HepG2 (cell line): Measurements from ENCODE around the gene OVCA2. TPM values are rescaled to one million over a fixed set of nuclear protein-coding genes. Genes with fewer than 3 reads are reported as not detected.
A peak's percentile ranks its signal among the peaks of the same experiment; 100 is the strongest.

ENCODE experiments used
- DPF2 ChIP-seq: sonication (generic); formaldehyde crosslinking; IDR thresholded peaks from 2 replicates; pipeline ENCODE4 v1.4.0; 2020; ENCODE audit warnings: mild to moderate bottlenecking, low read depth, missing genetic modification reagents, borderline replicate concordance
- EP300 ChIP-seq, 3 experiments: sonication (generic) in 1 of 3; formaldehyde crosslinking in 1 of 3; IDR thresholded peaks; 2 replicates each; pipeline versions ENCODE4 v1.5.1 to v1.6.1; 2011 to 2020; ENCODE audit warnings: low read depth in 2 of 3, low read length in 2 of 3, borderline replicate concordance in 1 of 3, improper control_type of control experiment in 1 of 3, mild to moderate bottlenecking in 1 of 3, missing genetic modification reagents in 1 of 3, moderate library complexity in 1 of 3
- GFI1 ChIP-seq: sonication (generic); formaldehyde crosslinking; IDR thresholded peaks from 2 replicates; pipeline ENCODE4 v1.5.0; 2020; ENCODE audit warnings: missing genetic modification reagents, mild to moderate bottlenecking, borderline replicate concordance
- GTF3A ChIP-seq: sonication (generic); formaldehyde crosslinking; conservative IDR thresholded peaks from 2 replicates; pipeline ENCODE4 v1.4.0; 2020; ENCODE audit warnings: mild to moderate bottlenecking, missing genetic modification reagents
- HNF4G ChIP-seq, 2 experiments: sonication (generic) in 1 of 2; formaldehyde crosslinking in 1 of 2; IDR thresholded peaks; 2 replicates each; pipeline versions ENCODE4 v1.4.0 to v1.6.1; 2011 to 2020; ENCODE audit warnings: borderline replicate concordance in 2 of 2, low read depth in 2 of 2, mild to moderate bottlenecking in 2 of 2, low read length in 1 of 2, missing genetic modification reagents in 1 of 2, moderate library complexity in 1 of 2
- ISL2 ChIP-seq: sonication (generic); formaldehyde crosslinking; IDR thresholded peaks from 2 replicates; pipeline ENCODE4 v1.5.0; 2020; ENCODE audit warnings: missing genetic modification reagents
- LCORL ChIP-seq, 2 experiments: fragments of 450-650 bp in 1 of 2; sonication (generic) in 1 of 2; formaldehyde crosslinking in 1 of 2; IDR thresholded peaks; 2 replicates each; pipeline versions ENCODE4 v1.5.0 to v1.6.1; 2017 to 2020; ENCODE audit warnings: antibody characterized with exemption in 1 of 2, missing genetic modification reagents in 1 of 2
- MYC ChIP-seq: sonication (generic); formaldehyde crosslinking; IDR thresholded peaks from 2 replicates; pipeline ENCODE4 v1.9.0; 2021; ENCODE audit warnings: missing genetic modification reagents, borderline replicate concordance
- NONO ChIP-seq, 2 experiments: fragments of 450-650 bp in 1 of 2; sonication (generic) in 1 of 2; formaldehyde crosslinking in 1 of 2; IDR thresholded peaks in 1 of 2; conservative IDR thresholded peaks in 1 of 2; 2 replicates each; pipeline versions ENCODE4 v1.6.1 to v1.8.0; 2017 to 2022; ENCODE audit warnings: mild to moderate bottlenecking in 1 of 2, missing genetic modification reagents in 1 of 2, moderate library complexity in 1 of 2
- PCBP2 ChIP-seq: fragments of 200-400 bp; formaldehyde crosslinking; optimal IDR thresholded peaks from 2 replicates; pipeline ENCODE3; 2018; ENCODE audit warnings: low read length, low read depth; ENCODE audit not compliant: poor library complexity, severe bottlenecking
- POLR2A ChIP-seq, 2 experiments: IDR thresholded peaks; 2 replicates each; pipeline ENCODE4 v1.6.1; 2011; ENCODE audit warnings: low read depth in 2 of 2, low read length in 2 of 2, mild to moderate bottlenecking in 1 of 2, moderate library complexity in 1 of 2; ENCODE audit not compliant: insufficient read depth in 1 of 2
- RAD21 ChIP-seq: fragments of 450-650 bp; formaldehyde crosslinking; IDR thresholded peaks from 2 replicates; pipeline ENCODE4 v1.5.0; 2020; ENCODE audit warnings: mild to moderate bottlenecking
- ZFX ChIP-seq: sonication (generic); formaldehyde crosslinking; IDR thresholded peaks from 2 replicates; pipeline ENCODE4 v1.4.0; 2020; ENCODE audit warnings: mild to moderate bottlenecking, low read depth, missing genetic modification reagents, moderate library complexity
- ZNF33A ChIP-seq: sonication (generic); formaldehyde crosslinking; IDR thresholded peaks from 2 replicates; pipeline ENCODE4 v1.5.1; 2020; ENCODE audit warnings: missing genetic modification reagents, mild to moderate bottlenecking, moderate library complexity, borderline replicate concordance
- ZNF350 ChIP-seq: sonication (generic); formaldehyde crosslinking; IDR thresholded peaks from 2 replicates; pipeline ENCODE4 v1.4.0; 2020; ENCODE audit warnings: mild to moderate bottlenecking, low read depth, missing genetic modification reagents, borderline replicate concordance
- ZNF501 ChIP-seq: sonication (generic); formaldehyde crosslinking; IDR thresholded peaks from 2 replicates; pipeline ENCODE4 v1.5.1; 2020; ENCODE audit warnings: mild to moderate bottlenecking, moderate library complexity, missing genetic modification reagents
- ZNF629 ChIP-seq: sonication (generic); formaldehyde crosslinking; conservative IDR thresholded peaks from 2 replicates; pipeline ENCODE4 v1.5.0; 2020; ENCODE audit warnings: missing genetic modification reagents
- ZNF746 ChIP-seq: sonication (generic); formaldehyde crosslinking; IDR thresholded peaks from 2 replicates; pipeline ENCODE4 v1.8.0; 2022; ENCODE audit warnings: mild to moderate bottlenecking, missing genetic modification reagents
- ZNF777 ChIP-seq: sonication (generic); formaldehyde crosslinking; IDR thresholded peaks from 2 replicates; pipeline ENCODE4 v1.4.0; 2020; ENCODE audit warnings: missing genetic modification reagents
- polyA plus RNA-seq, 8 experiments: library from polyadenylated mRNA; depleted of rRNA in 3 of 8; stranded (reverse) in 7 of 8; unstranded in 1 of 8; fragments of >200 nt; fragmentation: Illumina TruSeq in 4 of 8; extraction: Trizol in 4 of 8; gene quantifications; 2 replicates each; pipeline versions ENCODE4 v1.2.1 to v1.2.3, GENCODE V29; 2011 to 2016; ENCODE audit warnings: low read depth in 4 of 8, missing spikeins in 1 of 8, mixed read lengths in 1 of 8; ENCODE audit not compliant: insufficient read depth in 1 of 8
- total RNA-seq, 5 experiments: library from RNA; depleted of rRNA; stranded (reverse); fragments of >200 nt; fragmentation: Illumina TruSeq; extraction: Trizol; gene quantifications; 2 replicates each; pipeline ENCODE4 v1.2.3, GENCODE V29; 2016; ENCODE audit warnings: low read depth in 1 of 5
- TF ChIP-seq, protein P1 (sequence below): sonication (generic); formaldehyde crosslinking; IDR thresholded peaks from 2 replicates; pipeline ENCODE4 v1.5.1; 2020; ENCODE audit warnings: missing genetic modification reagents, mild to moderate bottlenecking, borderline replicate concordance
- TF ChIP-seq, protein P2 (sequence below): IDR thresholded peaks from 2 replicates; pipeline ENCODE4 v1.6.1; 2016
- TF ChIP-seq, protein P3 (sequence below): IDR thresholded peaks from 2 replicates; pipeline ENCODE4 v1.6.1; 2016

Gene OVCA2
- total and polyA plus RNA-seq, 2 of the 13 experiments (the other 11 are each of a cell fraction or from before 2014, with no cell fraction given) = 23.7 to 28.2 TPM

DNA sequence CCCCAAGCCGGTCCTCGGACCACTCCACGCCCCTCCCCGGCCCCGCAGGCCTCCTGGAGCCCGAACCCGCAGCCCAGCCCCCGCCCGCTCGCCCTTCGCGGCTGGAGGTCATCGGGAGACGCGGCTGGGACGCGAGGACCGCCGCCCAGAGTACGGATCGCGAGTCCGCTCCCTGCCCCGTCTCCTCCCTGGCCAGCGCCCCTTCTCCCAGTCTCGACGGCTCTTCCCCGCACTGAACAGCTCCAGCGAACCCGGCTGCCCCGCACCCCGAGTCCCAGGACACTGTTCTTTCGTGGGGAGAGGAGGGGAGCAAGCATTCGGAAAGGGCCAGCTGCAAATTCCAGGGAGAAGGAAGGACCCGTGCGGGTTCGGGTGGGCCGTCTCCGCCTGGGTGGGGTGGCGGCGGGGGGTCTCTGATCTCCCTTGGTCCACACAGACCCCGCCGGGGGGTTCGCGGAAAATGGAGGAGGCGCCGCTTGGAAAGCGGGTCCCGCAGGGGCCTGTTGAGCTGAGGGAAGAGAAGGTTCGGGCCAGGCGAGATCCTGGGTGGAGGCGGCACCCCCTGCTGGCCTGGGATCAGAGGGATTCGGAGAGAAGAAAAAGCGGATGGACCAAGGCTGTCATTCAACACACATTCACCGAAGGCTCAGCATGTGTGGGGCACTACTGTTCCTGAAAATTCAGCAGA, 16.1 kb upstream of the OVCA2 start (continued):
- no peak for TF ChIP-seq GFI1 (CRISPR knock-in tag)
- TF ChIP-seq DPF2 (CRISPR knock-in tag) = no peak
- TF ChIP-seq HNF4G (IDR thresholded peaks at IDR 0.05; ENCODE audit: borderline replicate concordance, low read depth, low read length) = no peak
- no peak for TF ChIP-seq HNF4G (CRISPR knock-in tag; IDR thresholded peaks at IDR 0.05; ENCODE audit: borderline replicate concordance, low read depth)
- TF ChIP-seq, protein P1, sequence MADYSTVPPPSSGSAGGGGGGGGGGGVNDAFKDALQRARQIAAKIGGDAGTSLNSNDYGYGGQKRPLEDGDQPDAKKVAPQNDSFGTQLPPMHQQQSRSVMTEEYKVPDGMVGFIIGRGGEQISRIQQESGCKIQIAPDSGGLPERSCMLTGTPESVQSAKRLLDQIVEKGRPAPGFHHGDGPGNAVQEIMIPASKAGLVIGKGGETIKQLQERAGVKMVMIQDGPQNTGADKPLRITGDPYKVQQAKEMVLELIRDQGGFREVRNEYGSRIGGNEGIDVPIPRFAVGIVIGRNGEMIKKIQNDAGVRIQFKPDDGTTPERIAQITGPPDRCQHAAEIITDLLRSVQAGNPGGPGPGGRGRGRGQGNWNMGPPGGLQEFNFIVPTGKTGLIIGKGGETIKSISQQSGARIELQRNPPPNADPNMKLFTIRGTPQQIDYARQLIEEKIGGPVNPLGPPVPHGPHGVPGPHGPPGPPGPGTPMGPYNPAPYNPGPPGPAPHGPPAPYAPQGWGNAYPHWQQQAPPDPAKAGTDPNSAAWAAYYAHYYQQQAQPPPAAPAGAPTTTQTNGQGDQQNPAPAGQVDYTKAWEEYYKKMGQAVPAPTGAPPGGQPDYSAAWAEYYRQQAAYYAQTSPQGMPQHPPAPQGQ (CRISPR knock-in tag) = no peak
- TF ChIP-seq PCBP2 = no peak
- no peak for TF ChIP-seq ZNF629
- TF ChIP-seq RAD21 (CRISPR knock-in tag) = peak; percentile 88
- TF ChIP-seq, protein P2, sequence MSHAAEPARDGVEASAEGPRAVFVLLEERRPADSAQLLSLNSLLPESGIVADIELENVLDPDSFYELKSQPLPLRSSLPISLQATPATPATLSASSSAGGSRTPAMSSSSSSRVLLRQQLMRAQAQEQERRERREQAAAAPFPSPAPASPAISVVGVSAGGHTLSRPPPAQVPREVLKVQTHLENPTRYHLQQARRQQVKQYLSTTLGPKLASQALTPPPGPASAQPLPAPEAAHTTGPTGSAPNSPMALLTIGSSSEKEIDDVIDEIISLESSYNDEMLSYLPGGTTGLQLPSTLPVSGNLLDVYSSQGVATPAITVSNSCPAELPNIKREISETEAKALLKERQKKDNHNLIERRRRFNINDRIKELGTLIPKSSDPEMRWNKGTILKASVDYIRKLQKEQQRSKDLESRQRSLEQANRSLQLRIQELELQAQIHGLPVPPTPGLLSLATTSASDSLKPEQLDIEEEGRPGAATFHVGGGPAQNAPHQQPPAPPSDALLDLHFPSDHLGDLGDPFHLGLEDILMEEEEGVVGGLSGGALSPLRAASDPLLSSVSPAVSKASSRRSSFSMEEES (CRISPR knock-in tag) = no peak
- TF ChIP-seq, protein P3, sequence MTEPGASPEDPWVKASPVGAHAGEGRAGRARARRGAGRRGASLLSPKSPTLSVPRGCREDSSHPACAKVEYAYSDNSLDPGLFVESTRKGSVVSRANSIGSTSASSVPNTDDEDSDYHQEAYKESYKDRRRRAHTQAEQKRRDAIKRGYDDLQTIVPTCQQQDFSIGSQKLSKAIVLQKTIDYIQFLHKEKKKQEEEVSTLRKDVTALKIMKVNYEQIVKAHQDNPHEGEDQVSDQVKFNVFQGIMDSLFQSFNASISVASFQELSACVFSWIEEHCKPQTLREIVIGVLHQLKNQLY (CRISPR knock-in tag) = no peak
- TF ChIP-seq ZNF33A (CRISPR knock-in tag) = no peak
- TF ChIP-seq ZNF777 (CRISPR knock-in tag) = peak; percentile 73
- no peak for TF ChIP-seq POLR2A (IDR thresholded peaks at IDR 0.05; ENCODE audit: insufficient read depth in 1 of 2, low read depth in 2 of 2, low read length in 2 of 2)
- no peak for TF ChIP-seq ZNF746 (CRISPR knock-in tag)
- TF ChIP-seq ISL2 (CRISPR knock-in tag) = no peak
- TF ChIP-seq EP300 (IDR thresholded peaks at IDR 0.05; ENCODE audit: low read depth in 2 of 2, low read length in 2 of 2) = no peak
- TF ChIP-seq EP300 (CRISPR knock-in tag; IDR thresholded peaks at IDR 0.05; ENCODE audit: borderline replicate concordance) = no peak
- 0 out of 2 replicates have a peak, but pooled peaks have one; percentile 19 for TF ChIP-seq ZFX (CRISPR knock-in tag)
- no peak for TF ChIP-seq ZNF501 (CRISPR knock-in tag)
- TF ChIP-seq NONO (IDR thresholded peaks at IDR 0.05) = no peak
- no peak for TF ChIP-seq NONO (CRISPR knock-in tag; conservative IDR thresholded peaks at IDR 0.05)
- no peak; the same call in 1 of the 2 replicates for TF ChIP-seq MYC
- TF ChIP-seq LCORL (IDR thresholded peaks at IDR 0.05) = no peak
- TF ChIP-seq LCORL (CRISPR knock-in tag; IDR thresholded peaks at IDR 0.05) = no peak
- no peak for TF ChIP-seq GTF3A (CRISPR knock-in tag)
- peak; percentile 45; the same call in 1 of the 2 replicates for TF ChIP-seq ZNF350 (CRISPR knock-in tag)
